Fibroblast of lung (primary cell): Measurements from ENCODE around the gene KIAA1755. TPM values are rescaled to one million over a fixed set of nuclear protein-coding genes. Genes with fewer than 3 reads are reported as not detected.

ENCODE experiments used
- DNase-seq, 2 donors: peaks; one replicate each; pipeline versions ENCODE4 v3.0.0 to v3.0.0-alpha.2; 2010; ENCODE audit warnings: low read depth in 2 of 2
- H2AFZ ChIP-seq: 2 replicates; pipeline ENCODE4 v1.5.1; 2012; ENCODE audit warnings: low read length, control low read depth, inconsistent platforms
- H3K27ac ChIP-seq: 2 replicates; pipeline ENCODE4 v1.5.1; 2011; ENCODE audit warnings: low read length, control low read depth; ENCODE audit not compliant: insufficient read depth
- H3K27me3 ChIP-seq: 2 replicates; pipeline ENCODE4 v1.5.1; 2011; ENCODE audit warnings: mild to moderate bottlenecking, low read length; ENCODE audit not compliant: control insufficient read depth, insufficient read depth
- H3K36me3 ChIP-seq: 2 replicates; pipeline ENCODE4 v1.5.1; 2011; ENCODE audit warnings: low read length; ENCODE audit not compliant: control insufficient read depth, insufficient read depth
- H3K4me1 ChIP-seq: 2 replicates; pipeline ENCODE4 v1.5.1; 2011; ENCODE audit warnings: low read length; ENCODE audit not compliant: control insufficient read depth, insufficient read depth; ENCODE audit errors: extremely low read depth
- H3K4me2 ChIP-seq: 2 replicates; pipeline ENCODE4 v1.5.1; 2011; ENCODE audit warnings: low read length, control low read depth; ENCODE audit not compliant: insufficient read depth; ENCODE audit errors: extremely low read depth
- H3K4me3 ChIP-seq, 4 experiments: fragments of 200-600 bp in 1 of 4; sonication (generic) in 1 of 4; replicated peaks in 1 of 4; 2 replicates each; pipeline ENCODE4 v1.5.1; 2011 to 2016; ENCODE audit warnings: low read length in 4 of 4, low read depth in 3 of 4, mild to moderate bottlenecking in 3 of 4, control low read depth in 2 of 4, inconsistent platforms in 1 of 4, mixed read lengths in 1 of 4; ENCODE audit not compliant: insufficient read depth in 1 of 4; ENCODE audit errors: control extremely low read depth in 1 of 4
- H3K79me2 ChIP-seq: 2 replicates; pipeline ENCODE4 v1.5.1; 2012; ENCODE audit warnings: mild to moderate bottlenecking, low read length, inconsistent platforms; ENCODE audit not compliant: control insufficient read depth, insufficient read depth
- H3K9ac ChIP-seq: 2 replicates; pipeline ENCODE4 v1.5.1; 2011; ENCODE audit warnings: mild to moderate bottlenecking, low read length, control low read depth; ENCODE audit not compliant: insufficient read depth
- H3K9me3 ChIP-seq: 2 replicates; pipeline ENCODE4 v1.5.1; 2012; ENCODE audit warnings: low read depth, low read length; ENCODE audit not compliant: control insufficient read depth, insufficient read depth
- H4K20me1 ChIP-seq: 2 replicates; pipeline ENCODE4 v1.5.1; 2011; ENCODE audit warnings: low read length; ENCODE audit not compliant: control insufficient read depth, insufficient read depth; ENCODE audit errors: extremely low read depth
- EZH2 ChIP-seq: IDR thresholded peaks from 2 replicates; pipeline ENCODE4 v1.5.1; 2012; ENCODE audit warnings: low read length, control low read depth, mild to moderate bottlenecking; ENCODE audit errors: missing control alignments
- polyA plus RNA-seq, 2 donors: library from polyadenylated mRNA; depleted of rRNA in 1 of 2; stranded (reverse) in 1 of 2; unstranded in 1 of 2; fragments of >200 nt; gene quantifications; 2 replicates each; pipeline ENCODE4 v1.2.1, GENCODE V29; 2011 to 2012; ENCODE audit warnings: missing spikeins in 1 of 2
- total RNA-seq: library from RNA; depleted of rRNA; stranded (reverse); fragments of >200 nt; gene quantifications from 2 replicates; pipeline ENCODE4 v1.2.1, GENCODE V29; 2014
- TF ChIP-seq, protein P1 (sequence below), 2 donors: IDR thresholded peaks in 1 of 2; conservative IDR thresholded peaks in 1 of 2; 1 replicate in 1 of 2; 2 replicates in 1 of 2; pipeline ENCODE4 v1.5.1; 2011 to 2012; ENCODE audit warnings: low read length in 2 of 2, control low read depth in 1 of 2, inconsistent platforms in 1 of 2, low read depth in 1 of 2, mild to moderate bottlenecking in 1 of 2

The KIAA1755 gene
- total and polyA plus RNA-seq, 2 donors (not counting 1 experiment from before 2014, with no cell fraction given) = 0.60 to 2.8 TPM

- Histone ChIP-seq H2AFZ (no peak overlapping the region), H3K79me2 (no peaks in the 10 kb centered on the region), H3K27ac (peak overlapping the region; percentile 26), H3K9me3 (no peaks in the 10 kb centered on the region), H3K4me1 (peaks cover 7% of the 10 kb centered on the region), H3K4me3 (no peak overlapping the region), H3K4me2 (no peak overlapping the region), H4K20me1 (no peaks in the 10 kb centered on the region), H3K36me3 (no peaks in the 10 kb centered on the region), H3K9ac (no peak overlapping the region), H3K27me3 (no peaks in the 10 kb centered on the region)
- peak in 1 of 2 donors; percentile 49 for DNase-seq
- no peak for TF ChIP-seq EZH2
- TF ChIP-seq, protein P1, sequence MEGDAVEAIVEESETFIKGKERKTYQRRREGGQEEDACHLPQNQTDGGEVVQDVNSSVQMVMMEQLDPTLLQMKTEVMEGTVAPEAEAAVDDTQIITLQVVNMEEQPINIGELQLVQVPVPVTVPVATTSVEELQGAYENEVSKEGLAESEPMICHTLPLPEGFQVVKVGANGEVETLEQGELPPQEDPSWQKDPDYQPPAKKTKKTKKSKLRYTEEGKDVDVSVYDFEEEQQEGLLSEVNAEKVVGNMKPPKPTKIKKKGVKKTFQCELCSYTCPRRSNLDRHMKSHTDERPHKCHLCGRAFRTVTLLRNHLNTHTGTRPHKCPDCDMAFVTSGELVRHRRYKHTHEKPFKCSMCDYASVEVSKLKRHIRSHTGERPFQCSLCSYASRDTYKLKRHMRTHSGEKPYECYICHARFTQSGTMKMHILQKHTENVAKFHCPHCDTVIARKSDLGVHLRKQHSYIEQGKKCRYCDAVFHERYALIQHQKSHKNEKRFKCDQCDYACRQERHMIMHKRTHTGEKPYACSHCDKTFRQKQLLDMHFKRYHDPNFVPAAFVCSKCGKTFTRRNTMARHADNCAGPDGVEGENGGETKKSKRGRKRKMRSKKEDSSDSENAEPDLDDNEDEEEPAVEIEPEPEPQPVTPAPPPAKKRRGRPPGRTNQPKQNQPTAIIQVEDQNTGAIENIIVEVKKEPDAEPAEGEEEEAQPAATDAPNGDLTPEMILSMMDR (conservative IDR thresholded peaks at IDR 0.05 in 1 of 2, IDR thresholded peaks at IDR 0.05 in 1 of 2; ENCODE audit: low read depth in 1 of 2, low read length in 2 of 2) = no peak
Observed at GRCh38 chr20:38180781-38181180, 79.8 kb downstream of the KIAA1755 start.

DNA sequence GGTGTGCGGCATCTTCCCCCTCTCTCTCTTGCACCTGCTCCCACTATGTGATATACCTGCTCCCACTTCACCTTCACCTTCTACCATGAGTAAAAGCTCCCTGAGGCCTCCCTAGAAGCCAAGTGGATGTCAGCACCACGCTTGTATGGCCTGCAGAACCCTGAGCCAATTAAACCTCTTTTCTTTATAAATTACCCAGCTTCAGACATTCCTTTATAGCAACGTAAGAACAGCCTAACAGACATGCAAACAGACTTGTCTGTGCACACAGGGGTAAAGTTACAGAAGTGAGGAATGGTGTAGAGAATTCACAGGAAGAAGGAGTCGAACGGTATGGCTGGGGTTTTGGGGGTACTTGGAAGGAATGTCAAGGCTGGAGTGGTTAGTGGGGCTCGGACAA, 80.7 kb downstream of the KIAA1755 start:
- H2AFZ ChIP-seq = no peak overlapping the region
- no peak overlapping the region for H3K27ac ChIP-seq
- no peak for TF ChIP-seq EZH2
- TF ChIP-seq, protein P1 (conservative IDR thresholded peaks at IDR 0.05 in 1 of 2, IDR thresholded peaks at IDR 0.05 in 1 of 2; ENCODE audit: low read depth in 1 of 2, low read length in 2 of 2) = no peak
- no peaks in the 10 kb centered on the region for H3K9me3 ChIP-seq
- peaks cover 7% of the 10 kb centered on the region for H3K4me1 ChIP-seq
- no peak for DNase-seq
- no peaks in the 10 kb centered on the region for H3K27me3 ChIP-seq
- H3K36me3 ChIP-seq = no peaks in the 10 kb centered on the region
- H4K20me1 ChIP-seq = no peaks in the 10 kb centered on the region
- no peak overlapping the region for H3K4me2 ChIP-seq
- no peaks in the 10 kb centered on the region for H3K79me2 ChIP-seq
- no peak overlapping the region for H3K4me3 ChIP-seq
- H3K9ac ChIP-seq = no peak overlapping the region

- H4K20me1 ChIP-seq = no peaks in the 10 kb centered on the region
- H3K79me2 ChIP-seq = no peaks in the 10 kb centered on the region
- no peak overlapping the region for H3K9ac ChIP-seq
- H2AFZ ChIP-seq = no peak overlapping the region
- H3K9me3 ChIP-seq = no peaks in the 10 kb centered on the region
- no peaks in the 10 kb centered on the region for H3K27me3 ChIP-seq
- no peaks in the 10 kb centered on the region for H3K36me3 ChIP-seq
- no peak for TF ChIP-seq EZH2
- TF ChIP-seq, protein P1 (conservative IDR thresholded peaks at IDR 0.05 in 1 of 2, IDR thresholded peaks at IDR 0.05 in 1 of 2; ENCODE audit: low read depth in 1 of 2, low read length in 2 of 2) = no peak
- no peak overlapping the region for H3K4me2 ChIP-seq
- H3K4me3 ChIP-seq = no peak overlapping the region
- no peak overlapping the region for H3K27ac ChIP-seq
- DNase-seq = no peak
- H3K4me1 ChIP-seq = peaks cover 7% of the 10 kb centered on the region
Observed at GRCh38 chr20:38178581-38178980, 82.0 kb downstream of the KIAA1755 start.
